GM18873 (cell line): ENCODE measurements around the gene ACSL3.

Experiments used
- ATAC-seq: cut with Tn5 transposase; IDR thresholded peaks from one replicate; pipeline ENCODE4 v1.9.1; 2021; ENCODE audit warnings: mild to moderate bottlenecking, moderate library complexity, moderate number of reproducible peaks; ENCODE audit not compliant: unreplicated experiment, low FRiP score

The ACSL3 gene

GRCh38 chr2:222935688-222936298, 75.0 kb downstream of the ACSL3 start:
- ATAC-seq: no peak

DNA sequence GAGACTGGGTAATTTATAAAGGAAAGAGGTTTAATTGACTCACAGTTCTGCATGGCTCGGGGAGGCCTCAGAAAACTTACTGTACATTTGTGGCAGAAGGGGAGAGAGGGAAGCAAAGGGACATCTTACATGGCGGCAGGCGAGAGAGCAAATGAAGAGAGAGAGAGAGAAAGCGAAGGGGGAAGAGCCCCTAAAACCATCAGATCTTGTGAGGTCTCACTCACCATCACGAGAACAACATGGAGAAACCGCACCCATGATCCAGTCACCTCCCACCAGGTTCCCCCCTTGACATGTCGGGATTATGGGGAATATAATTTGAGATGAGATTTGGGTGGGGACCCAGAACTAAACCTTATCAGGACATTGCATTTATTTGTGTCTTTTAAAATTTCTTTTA, 75.9 kb downstream of the ACSL3 start:
- ATAC-seq: no peak

DNA sequence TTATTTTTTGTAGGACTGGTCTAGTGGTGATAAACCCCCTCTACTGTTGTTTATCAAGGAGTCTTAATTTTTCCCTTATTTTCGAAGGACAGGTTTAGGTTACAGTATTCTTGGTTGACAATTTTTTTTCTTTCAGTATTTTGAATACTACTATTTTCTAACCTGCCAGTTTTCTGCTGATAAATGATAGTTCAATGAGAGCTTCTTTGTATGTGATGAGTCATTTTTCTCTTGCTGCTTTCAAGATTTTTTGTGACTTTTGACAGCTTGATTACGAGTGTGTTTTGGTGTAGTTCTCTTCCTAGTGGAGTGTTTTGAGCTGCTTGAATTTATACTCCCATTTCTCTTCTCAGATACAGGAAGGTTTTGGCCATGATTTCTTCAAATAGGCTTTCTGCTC, 77.5 kb downstream of the ACSL3 start:
- ATAC-seq: no peak

- peak; percentile 82 for ATAC-seq
Measured at GRCh38 chr2:222939208-222939856, 78.5 kb downstream of the ACSL3 start.

- no peak for ATAC-seq
Measured at GRCh38 chr2:222939979-222940378, 79.1 kb downstream of the ACSL3 start.

DNA sequence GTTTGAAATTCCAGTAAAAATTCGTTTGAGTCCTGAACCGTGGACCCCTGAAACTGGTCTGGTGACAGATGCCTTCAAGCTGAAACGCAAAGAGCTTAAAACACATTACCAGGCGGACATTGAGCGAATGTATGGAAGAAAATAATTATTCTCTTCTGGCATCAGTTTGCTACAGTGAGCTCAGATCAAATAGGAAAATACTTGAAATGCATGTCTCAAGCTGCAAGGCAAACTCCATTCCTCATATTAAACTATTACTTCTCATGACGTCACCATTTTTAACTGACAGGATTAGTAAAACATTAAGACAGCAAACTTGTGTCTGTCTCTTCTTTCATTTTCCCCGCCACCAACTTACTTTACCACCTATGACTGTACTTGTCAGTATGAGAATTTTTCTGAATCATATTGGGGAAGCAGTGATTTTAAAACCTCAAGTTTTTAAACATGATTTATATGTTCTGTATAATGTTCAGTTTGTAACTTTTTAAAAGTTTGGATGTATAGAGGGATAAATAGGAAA, 80.7 kb downstream of the ACSL3 start:
- no peak for ATAC-seq

DNA sequence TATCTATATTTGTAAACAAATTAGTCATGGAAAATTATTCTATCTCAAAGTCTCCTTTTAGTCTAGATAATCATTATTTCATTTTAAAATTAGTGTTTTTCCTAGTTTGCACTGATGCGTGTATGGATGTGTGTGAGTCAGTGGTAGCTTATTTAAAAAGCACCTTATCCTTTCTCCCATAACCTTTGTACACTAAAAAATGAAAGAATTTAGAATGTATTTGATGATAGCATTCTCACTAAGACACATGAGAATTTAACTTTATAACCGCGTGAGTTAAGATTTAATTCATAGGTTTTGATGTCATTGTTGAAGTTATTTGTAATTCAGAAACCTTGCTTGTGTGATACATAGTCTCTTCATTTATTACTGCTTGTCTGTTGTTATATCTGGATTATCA, 81.7 kb downstream of the ACSL3 start:
- no peak for ATAC-seq

- no peak for ATAC-seq
Measured at GRCh38 chr2:222942977-222943376, 82.1 kb downstream of the ACSL3 start.

DNA sequence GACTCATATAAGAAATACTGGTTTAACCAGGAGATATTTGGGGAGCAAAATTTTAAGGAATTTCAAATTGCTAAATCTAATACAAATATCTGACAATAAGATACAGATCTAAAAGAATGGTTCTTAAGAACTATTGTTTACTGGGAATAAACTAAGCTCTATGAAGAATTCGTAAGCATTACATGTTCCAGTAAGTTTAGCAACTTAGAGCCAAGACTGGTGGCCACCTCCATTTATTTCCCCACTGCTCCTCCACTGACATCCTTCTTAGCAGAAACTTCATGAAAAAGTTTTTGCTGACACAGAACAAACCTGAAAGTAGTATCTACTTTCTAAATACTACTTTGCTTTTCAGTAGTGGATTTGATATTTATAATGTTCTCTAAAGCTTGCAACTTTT, 83.0 kb downstream of the ACSL3 start:
- ATAC-seq: no peak

GRCh38 chr2:222944552-222944951, 83.7 kb downstream of the ACSL3 start:
- no peak for ATAC-seq

GRCh38 chr2:222944971-222945740, 84.3 kb downstream of the ACSL3 start:
- no peak for ATAC-seq

GRCh38 chr2:222945887-222946286, 85.1 kb downstream of the ACSL3 start:
- ATAC-seq: no peak

DNA sequence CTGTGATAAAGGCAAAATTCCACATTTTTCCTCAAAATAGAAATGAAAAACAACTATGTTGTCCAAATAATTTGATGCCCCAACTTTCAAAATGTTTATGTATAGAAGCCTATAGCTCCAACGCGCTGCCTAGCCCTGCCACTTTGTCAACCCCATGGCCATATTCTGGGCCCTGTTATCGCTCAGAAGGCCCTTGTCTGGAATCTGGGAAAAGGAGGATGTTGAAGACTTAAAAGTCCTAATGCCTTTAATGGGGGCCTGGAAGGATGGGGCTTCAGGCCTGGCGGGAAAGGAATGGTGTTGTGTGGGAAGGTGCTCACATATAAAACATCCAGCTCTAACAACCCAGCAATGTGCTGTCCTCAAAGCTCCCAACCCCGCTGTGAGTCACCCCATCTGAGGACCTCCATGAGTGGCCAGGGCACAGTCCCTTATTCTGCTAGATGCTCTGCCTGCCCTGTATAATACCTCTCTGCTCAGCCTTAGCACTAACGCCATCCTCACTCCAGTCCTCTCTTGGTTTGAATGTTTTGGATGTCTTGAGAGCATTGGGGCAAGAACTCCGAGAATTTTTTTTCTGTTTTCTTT, 86.0 kb downstream of the ACSL3 start:
- ATAC-seq: no peak

DNA sequence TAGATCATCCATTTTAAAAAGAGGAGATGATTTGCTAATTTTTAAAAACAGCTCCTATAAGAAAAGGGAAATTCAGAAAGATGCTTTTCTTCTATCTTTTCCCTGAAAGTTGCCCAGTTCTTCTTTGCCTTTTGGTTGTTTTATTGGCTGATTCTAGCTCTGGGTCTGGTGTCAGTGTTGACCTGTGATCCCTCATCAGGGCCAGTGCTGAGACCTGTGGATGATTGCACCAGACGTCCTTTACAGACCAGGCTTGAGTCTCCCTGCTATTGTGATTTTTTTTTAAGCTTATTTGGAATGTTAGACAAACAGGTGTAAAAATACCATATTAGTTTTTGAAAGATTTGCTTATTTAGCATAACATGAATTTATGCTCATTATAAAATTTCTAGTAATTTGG, 88.2 kb downstream of the ACSL3 start:
- ATAC-seq: no peak

DNA sequence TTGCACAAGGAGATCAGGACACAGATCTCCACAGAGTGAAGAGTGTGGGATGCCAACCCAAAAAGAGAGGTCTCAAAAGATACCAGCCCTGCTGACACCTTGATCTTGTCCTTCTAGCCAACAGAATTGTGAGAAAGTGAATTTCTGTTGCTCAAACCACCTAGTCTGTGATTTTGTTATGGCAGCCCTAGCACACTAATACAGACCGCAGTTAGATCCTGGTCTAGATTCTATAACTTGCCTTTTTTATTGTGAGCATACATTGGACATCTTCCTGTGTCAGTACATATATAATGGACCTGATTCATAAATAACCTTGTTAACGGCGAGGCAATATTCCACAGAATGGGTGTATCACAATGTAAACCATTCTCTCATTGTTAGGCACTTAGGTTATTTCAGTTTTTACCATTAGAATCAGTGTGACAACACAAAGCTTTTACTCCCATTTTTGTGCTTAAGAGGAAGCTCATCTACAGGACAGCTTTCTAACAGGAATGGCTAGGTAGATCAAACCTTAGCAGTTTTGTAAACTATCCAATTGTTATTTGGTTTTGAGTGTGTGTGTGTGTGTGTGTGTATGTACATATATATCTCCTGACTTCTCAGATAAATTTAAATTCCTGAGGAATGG, 89.0 kb downstream of the ACSL3 start:
- ATAC-seq: no peak

DNA sequence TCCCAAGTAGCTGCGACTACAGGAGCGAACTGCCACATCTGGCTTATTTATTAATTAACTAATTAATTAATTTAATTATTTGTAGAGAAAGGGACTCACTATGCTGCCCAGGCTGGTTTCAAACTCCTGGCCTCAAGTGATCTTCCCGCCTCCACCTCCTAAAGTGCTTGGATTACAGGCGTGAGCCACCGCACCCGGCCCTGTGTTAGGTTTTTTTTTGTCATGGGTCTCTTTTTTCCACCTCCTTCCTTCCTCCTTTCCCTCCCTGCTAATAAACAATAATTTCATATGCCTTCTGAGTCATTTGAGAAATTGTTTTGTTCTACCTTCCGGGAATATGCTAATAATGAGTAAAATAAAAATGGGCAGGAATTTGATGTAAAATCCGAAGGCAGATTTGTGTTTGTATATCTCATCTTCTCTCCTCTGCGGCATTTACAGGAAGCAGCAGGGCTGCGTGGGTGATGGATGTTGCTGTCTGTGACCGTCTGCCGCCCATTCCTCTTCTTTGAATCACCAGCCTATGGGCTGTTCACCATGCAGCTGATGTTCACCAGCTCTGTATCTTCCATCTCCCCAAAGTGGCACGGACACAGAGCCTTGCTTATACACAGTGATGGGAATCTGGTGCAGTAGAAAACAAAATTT, 89.9 kb downstream of the ACSL3 start:
- no peak for ATAC-seq

DNA sequence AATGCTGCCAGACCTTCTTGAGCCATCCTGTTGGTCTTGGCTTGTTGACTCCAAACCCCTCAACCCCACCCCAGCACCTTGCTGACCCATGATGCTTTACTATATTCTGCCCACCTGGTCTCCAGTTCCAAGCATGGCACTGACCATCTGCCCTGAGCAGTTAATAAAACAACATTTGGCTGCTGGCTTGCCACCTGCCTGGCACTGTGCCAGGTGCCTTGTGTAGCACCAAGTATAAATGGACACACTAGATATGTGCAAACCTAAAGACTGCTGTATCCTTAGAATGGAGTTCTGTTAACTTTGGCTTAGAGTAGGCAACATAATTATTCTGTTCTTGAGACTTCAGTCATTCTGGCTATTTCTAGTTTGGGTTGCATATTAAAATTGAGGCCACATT, 91.4 kb downstream of the ACSL3 start:
- ATAC-seq: no peak

GRCh38 chr2:222955008-222955407, 94.2 kb downstream of the ACSL3 start:
- ATAC-seq: no peak

DNA sequence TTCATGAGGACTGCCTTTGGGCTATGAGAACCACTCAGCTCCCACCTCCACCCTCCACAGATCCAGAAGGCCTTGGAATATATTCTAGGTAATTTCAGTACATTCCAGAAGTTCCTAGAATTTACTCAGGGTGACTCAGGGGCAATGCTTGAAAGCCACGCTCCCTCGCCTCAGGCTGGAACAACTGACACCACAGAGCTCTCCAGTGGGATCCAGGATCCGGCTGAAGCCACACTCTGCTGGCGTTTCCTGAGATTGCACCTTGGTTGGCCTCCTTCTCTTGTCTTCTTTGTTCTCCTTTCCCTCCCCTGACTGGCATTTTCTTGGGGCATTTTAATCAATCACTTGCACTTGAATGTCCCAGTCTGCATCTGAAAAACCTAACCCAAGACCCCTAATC, 98.5 kb downstream of the ACSL3 start:
- ATAC-seq: no peak

DNA sequence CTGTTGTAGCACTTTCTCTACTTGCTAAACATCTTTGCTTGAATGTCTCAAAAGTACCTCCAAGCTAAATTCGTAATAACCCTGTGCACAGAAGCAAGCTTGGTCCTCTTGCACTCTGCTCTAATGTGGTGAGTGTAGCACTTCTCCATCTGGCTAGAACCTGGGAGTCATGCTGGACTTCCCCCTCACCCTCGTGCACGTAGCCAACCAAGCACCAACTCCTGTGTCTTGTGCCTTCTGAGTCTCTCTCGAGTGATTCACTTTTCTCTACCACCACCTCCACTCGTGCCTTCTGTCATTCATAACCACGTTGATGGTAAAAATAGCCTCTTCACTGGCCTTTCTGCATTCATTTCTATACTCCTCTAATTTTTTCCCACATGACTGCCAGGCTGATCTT, 99.3 kb downstream of the ACSL3 start:
- ATAC-seq: peak; percentile 69
